GM18873 (cell line): ENCODE data around the gene DGKK.

Experiments used
- ATAC-seq: cut with Tn5 transposase; IDR thresholded peaks from one replicate; pipeline ENCODE4 v1.9.1; 2021; ENCODE audit warnings: mild to moderate bottlenecking, moderate library complexity, moderate number of reproducible peaks; ENCODE audit not compliant: unreplicated experiment, low FRiP score

DGKK gene, protein sequence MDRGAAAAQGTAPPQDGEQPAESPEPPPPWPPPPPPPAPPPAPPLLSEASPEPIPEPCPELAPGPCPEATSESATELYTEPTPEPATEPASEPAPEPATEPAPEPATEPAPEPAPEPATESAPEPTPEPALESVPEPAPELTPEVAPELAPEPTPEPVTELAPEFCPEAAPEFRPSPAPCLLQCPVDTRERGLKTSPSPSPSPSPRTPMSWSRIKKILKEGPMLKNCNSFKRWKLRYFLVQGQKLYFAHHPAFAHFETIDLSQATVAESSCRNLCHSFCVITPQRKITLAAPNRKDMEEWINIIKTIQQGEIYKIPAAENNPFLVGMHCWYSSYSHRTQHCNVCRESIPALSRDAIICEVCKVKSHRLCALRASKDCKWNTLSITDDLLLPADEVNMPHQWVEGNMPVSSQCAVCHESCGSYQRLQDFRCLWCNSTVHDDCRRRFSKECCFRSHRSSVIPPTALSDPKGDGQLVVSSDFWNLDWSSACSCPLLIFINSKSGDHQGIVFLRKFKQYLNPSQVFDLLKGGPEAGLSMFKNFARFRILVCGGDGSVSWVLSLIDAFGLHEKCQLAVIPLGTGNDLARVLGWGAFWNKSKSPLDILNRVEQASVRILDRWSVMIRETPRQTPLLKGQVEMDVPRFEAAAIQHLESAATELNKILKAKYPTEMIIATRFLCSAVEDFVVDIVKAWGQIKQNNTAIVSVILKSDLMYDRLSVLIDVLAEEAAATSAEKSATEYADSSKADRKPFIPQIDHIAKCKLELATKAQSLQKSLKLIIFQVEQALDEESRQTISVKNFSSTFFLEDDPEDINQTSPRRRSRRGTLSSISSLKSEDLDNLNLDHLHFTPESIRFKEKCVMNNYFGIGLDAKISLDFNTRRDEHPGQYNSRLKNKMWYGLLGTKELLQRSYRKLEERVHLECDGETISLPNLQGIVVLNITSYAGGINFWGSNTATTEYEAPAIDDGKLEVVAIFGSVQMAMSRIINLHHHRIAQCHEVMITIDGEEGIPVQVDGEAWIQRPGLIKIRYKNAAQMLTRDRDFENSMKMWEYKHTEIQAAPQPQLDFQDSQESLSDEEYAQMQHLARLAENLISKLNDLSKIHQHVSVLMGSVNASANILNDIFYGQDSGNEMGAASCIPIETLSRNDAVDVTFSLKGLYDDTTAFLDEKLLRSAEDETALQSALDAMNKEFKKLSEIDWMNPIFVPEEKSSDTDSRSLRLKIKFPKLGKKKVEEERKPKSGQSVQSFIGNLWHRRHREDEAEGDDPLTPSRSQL

DNA sequence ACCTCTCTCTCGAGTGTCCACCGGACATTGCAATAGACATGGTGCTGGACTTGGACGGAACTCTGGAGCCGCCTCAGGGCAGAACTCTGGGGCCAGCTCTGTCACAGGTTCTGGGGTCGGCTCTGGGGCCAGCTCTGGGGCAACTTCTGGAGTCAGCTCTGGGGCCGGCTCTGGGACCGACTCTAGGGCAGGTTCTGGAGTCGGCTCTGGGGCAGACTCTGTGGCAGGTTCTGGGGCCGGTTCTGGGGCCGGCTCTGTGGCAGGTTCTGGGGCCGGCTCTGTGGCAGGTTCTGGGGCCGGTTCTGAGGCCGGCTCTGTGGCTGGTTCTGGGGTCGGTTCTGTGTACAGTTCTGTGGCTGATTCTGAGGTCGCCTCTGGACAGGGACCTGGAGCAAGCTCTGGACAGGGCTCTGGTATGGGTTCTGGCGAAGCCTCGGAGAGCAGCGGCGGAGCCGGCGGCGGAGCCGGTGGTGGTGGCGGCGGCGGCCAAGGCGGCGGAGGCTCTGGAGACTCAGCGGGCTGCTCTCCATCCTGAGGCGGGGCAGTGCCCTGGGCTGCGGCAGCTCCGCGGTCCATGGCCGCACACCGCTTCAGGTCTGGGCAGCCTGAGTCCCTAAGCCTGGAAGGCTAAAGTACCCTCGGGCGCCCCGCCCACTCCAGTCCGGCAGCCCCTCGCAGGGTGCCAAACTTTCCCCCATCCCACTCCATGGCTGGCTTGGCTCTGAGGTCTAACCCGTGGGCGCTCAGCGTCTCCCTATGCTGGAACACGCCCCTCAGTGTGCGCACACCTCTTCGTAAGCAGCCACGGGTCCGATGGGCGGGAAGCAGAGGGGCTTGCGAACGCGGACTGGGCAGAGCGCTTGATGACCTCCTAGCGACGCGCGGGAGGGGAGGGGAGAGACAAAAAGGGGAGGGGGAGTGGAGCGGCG lies at the start of gene DGKK:
Gene DGKK (minus strand): TSS at position 723 of the 929 bp plus-strand sequence. CDS start 147 bp downstream, at position 576.
- no peak for ATAC-seq

DNA sequence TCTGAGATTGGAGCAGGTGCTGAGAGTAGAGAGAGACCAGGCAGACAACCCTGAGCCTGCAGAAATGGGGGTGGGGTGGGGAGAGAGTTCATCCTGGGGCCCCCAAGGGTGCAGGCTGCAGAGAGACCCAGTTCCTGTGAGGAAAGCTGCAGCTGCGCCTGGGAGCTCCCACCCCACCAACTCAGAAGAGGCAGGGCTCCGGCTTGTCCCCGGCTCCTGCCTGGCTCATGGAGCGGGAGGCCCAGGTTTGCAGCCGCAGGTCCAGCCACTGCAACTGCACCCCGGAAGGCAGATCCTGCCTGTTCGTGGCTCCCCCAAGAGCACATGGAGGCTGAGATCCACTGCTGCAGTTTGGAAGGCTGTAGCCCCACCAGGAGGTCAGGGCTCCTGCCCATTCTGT lies 44.2 kb upstream of the DGKK start:
- ATAC-seq = no peak

DNA sequence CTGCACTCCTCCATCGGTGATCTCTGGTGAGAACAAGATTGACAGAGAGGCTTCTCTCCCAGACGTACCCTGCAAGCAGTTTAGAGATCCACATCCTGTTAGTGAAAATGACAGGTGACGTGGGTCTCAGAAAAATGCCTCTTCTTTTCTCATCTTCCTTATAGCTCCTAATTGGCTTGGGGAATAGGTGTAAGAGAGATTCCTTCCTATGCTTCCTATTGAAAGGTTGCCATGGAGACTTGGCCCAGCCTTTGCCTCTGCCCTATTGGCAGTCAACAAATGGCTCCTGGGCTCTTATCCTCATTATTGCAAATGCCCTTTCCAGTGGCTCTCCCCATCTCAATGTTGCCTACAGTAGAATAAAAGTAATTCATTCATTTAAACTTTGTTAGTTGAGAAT lies 26.5 kb upstream of the DGKK start:
- no peak for ATAC-seq

DNA sequence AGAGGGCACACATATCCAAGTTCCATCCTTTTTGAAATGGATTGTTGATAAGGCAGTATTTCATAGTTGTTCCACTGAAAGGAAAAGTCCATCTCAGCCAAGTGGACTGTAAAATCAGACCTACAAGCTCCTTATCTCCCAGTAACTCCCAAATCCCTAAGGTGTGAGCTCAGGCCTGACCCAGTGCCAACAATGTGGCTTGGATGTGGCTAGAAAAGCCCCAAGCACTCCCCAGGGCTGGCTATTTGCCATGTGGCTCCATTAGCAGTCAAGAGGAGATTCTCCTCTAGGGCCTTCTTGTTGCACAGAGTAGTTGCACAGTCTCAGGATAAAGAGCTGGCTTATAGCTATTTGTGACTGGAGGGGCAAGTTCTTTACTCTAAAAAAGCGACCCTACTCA lies 25.0 kb upstream of the DGKK start:
- ATAC-seq = no peak

DNA sequence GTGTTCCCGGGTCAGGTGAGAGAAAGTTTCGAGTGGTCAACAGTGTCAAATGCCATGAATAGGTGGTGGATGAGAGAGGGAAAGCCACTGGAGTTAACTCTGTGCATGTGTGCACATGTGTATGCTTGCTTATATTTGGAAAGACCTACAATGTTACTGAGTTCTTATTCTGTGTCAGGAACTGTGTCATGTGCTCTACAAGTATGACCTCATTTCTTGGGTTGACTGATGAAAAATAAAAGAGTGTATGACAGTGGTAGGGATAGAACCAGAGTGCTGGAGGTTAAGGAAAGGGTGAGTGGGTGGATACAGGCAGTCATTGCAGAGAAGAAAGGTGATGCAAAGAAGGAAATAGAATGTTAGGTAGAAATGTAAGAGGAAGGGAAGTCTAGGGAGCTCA lies 22.1 kb upstream of the DGKK start:
- ATAC-seq = no peak

DNA sequence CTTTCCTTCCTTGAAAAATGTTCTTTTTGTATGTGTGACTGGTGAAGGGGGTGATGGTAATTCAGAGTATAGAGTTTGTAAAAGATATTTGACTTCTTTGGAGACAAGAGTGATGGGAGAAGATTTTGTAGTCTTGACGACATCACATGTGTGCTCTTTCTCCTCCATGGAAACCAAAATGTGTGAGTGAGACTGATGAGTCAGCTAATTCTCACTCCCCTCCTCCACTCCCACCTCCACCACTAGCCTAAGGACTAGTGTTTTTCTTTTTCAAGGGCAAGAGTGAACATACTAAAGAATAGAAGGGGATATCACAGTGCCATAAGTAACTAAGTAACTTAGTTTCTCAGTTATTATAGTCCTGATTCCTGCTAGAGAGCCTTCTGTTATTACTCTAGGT lies 14.0 kb upstream of the DGKK start:
- ATAC-seq = no peak

DNA sequence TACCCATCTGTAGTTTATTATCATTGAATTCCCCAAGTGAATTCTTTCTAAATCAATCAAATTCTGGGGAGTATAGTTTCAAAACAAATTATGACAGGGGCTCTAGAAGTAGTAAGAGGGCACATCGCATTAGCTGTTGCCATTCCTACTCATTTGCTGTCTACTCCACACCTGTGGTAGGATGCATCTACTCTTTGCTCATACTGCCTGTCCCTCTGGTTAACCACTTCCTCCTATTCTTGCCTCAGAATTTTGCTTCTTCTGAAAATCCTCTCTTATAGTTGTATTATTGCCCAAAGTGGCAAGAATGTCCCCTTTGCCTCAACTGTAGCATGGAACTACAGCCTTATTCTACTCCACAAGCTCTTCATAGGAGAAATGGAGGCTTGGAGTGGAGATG lies 12.7 kb upstream of the DGKK start:
- no peak for ATAC-seq

DNA sequence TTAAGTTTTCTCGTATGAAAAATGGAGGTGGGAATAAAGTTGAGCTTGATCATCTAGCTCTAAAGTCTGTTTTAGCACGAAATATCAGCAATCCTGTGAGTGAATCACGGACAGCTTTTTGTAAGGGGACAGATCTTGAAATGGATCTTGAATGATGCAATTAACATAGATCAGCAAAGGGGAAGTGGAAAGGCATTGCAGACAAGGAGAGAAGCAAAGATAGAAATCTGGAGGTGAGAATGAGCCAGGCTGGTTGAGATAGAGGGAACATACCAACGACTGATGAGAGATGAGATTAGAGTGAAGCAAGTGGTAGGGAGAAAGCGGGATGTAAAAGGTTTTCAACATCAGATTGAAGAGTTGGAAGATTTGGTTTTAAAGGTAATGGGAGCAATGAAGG lies 4.6 kb upstream of the DGKK start:
- no peak for ATAC-seq

DNA sequence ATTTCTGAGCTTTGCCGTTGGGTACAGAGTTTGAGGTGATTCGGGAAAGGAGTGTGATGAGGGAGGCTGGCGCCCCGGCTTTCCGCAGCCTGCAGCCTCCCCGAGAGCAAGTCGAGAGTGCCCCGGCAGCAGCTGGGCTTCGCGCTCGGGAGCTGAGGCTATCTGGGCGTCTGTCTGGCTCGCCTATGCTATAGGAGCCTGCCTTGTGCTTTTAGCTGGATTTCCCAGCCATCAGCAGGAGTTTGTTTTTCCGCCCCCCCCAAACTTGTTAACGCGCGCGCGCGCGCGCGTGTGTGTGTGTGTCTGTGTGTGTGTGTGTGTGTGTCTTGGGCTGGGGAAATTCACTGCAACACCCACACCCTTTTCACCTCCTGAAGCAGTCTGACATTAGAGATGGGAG lies 765 bp upstream of the DGKK start:
- ATAC-seq = no peak

DNA sequence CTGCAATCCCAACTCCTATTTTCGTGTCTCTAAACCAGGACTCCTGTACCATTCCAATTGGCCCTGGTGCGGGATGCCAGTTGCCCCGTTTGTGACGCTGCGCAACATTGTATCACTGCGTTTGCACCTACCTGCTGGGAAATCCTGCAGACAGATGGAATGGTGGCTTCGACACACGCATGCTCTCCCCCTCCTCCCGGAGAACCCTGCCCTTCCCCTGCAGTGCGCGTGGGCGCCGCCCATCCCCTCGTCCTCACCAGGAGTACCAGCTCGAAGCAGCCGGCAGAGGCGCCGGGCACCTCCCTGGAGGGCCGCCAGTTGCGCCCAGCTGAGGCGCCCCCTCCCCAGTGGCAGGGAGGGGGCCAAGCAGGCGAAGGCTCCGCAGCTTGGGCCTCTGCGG lies 1.4 kb downstream of the DGKK start:
- no peak for ATAC-seq

DNA sequence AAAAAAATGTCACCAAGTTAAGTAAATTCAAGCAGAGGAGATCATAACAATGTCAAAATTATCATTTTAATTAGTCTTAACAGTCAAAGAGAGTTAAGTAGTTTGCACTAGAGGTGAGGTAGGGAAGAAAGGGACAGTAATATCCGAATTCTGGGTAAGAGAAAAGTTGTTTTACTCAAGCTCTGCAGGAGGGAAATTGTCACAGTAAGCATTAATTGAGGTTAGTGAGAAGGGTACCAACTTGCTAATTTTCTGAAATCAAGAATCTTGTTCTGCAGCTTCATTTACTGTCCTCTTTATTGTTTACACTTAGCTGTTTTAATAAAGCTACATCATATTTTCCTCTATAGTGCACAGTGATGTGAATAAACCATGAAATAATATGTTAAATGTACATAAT lies 11.0 kb downstream of the DGKK start:
- no peak for ATAC-seq

DNA sequence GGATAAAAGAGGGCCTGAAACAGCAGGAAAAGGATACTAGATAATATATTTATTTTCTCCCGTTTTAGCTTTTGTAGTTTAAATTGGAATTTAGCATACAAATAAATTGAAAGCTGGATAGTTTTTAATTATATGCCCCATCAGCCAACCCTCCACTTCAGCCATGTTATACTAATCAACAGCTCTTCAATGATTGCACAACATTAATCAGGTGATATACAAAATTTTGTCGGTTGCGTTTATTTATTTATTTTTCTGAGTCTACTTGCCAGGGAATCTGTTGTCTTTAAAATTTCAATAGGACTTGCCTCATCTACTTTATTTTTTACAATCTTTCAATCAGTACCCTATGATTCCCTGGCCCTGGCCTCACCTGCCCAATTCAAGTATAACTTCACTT lies 12.1 kb downstream of the DGKK start:
- ATAC-seq = no peak

DNA sequence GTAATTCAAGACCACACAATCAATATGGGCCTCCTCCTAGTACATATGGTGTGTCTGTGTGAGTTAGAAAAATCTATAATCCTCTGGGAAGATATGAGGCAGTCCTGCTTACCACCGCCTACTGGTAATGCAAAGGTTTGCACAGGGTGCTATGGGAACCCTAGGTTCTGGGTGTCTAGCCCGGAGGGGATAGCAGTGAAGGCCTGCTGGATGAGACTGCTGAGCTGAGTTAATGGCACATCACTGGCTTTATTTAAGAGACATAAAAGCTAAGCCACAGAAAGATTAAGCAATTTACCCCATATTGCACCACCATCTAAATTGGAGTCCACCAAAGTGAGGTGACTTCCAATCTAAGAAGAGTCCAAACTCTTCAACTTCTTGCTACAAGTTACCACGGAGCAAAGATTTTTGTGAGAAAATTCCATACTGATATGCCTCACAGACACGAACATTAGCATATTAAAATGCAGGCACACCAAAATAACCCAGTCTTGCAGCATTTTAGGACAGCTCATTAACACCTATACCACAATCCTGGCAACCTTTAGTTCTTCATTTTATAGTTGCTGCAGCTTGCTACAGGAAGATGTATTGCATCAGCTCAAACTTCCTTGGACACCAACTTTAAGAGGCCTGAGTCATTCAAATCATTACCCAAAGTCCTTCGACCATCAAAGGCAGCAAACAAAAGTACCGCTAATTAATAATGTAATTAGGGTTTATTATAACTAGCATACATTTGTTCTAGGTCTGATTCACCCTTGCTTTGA lies 13.7 kb downstream of the DGKK start:
- no peak for ATAC-seq

DNA sequence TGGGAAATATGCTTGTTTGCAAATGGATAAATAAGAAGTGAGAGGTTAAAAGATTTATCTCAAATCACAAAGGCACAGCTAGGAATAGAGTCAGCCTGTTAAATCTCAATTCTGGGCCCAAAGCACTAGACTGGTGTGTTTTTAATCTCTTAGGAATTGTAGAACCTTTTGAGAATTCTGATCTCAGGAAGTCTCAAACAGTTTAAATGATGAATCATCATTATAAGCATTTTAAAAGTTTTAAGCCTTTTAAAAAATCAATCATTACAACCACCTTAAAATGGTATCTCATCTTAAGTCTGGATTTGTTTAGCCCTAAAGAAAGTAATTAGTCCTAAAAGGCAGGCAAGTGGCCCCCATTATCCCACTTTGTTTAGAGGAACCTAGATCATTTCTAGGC lies 17.8 kb downstream of the DGKK start:
- ATAC-seq = no peak

DNA sequence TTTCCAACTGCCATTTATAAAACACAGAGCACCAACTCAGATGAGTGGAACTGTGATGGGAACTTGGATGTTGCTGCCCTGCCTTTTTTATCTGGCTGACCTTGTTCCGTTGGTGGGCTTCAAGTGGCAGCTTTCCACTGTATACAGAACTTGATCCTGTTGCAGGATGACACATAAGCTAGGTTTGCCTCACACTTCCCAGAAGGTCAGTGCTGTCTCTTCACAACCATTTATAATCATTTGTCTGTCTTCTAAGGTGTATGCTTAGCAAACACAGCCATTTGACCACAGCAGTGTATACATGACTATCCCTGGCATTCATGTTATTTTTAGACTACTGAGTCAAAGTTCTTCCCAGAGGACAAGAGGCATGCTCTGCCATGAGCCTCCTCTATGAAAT lies 20.3 kb downstream of the DGKK start:
- ATAC-seq = no peak

DNA sequence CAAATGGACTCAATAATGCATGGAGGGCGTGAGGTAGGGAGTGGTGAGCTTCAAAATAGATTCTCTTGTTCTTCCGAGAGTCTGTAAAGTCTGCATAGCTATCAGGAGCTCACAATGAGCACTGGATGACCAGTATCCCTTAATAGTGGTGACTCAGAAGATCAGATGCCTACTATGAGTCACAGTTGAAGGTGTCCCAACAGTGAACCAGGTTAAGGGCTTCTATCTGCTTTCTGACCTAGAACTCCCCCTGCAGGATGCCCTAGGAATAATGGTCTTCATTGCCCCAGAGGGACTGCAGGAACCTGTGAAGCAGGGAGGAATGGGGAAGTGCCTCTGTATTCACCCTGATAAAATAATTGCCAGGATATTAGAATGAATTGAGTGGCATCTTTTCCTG lies 22.1 kb downstream of the DGKK start:
- ATAC-seq = no peak

DNA sequence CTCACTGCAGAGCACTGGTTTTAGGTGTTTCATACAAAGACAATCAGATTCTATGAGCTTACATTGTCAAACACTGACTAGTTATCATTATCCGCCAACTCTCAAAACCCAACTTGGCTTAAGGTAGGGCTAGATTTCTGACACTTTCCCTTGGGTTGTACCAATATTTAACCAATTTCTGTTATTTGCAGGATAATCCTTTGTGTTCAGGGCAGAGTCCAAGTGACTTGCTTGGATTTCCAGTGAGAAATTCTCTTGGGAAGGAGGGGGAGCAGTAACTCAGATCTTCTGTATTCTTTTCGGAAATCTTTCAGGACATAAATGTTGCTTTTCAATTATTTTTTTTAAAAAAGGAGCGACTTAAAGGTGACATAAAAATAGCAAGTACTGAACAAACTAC lies 23.1 kb downstream of the DGKK start:
- ATAC-seq = no peak

DNA sequence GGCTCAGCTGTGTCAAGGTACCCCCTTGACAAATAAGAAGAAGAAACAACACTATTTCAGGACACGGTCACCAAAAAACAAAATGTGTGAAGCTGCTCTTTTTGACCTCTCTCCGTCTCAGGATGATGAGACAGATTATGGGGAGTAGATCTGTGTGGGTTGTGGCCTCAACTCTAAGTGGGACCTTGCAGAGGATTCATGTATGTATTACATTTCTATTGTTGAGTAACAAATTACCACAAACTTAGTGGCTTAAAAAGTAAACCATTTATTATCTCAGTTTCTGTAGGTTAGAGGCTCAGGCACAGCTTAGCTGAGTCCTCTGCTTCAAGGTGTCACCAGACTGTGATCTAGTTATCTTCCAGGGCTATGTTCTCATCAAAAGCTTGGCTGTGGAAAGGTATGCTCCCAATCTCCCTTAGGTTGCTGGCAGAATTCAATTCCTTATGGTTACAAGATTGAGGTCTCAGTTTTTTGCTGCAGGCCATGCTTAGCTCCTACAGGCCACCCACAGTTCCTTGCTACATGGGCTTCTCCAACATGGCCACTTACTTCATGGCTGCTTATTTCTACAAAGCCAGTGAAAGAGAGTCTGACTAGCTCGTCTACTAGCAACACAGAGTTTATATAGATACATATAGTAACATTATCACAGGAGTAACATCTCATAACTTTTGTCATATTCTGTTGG lies 28.1 kb downstream of the DGKK start:
- no peak for ATAC-seq

DNA sequence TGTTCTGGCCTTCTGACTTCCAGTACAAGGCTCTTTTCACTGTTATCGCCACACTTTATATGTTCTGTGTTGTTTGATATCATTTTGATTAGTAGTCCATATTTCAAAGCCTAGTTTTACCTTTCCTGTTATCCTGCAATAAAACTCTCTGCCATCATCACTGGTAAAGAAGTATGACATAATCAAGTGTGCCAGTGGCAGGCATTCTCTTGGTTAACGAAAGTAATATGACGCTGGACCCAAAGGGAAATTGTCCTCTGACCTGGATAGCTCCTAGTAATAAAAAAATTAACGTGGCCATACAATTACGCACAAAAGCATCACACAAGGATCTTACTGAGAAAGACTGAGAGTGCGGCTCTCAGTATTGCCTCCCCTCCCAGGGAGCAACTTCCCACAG lies 33.8 kb downstream of the DGKK start:
- no peak for ATAC-seq
